Mesothelial cell of epicardium (in vitro differentiated cells): Measurements from ENCODE around the gene RERE. TPM values are rescaled to one million over a fixed set of nuclear protein-coding genes. Genes with fewer than 3 reads are reported as not detected.

Experiments
- DNase-seq, 2 experiments: peaks; one replicate each; pipeline ENCODE4 v3.0.0; 2021; ENCODE audit warnings: low spot score in 2 of 2; ENCODE audit not compliant: unreplicated experiment in 2 of 2
- H3K27ac Mint-ChIP-seq: 2 replicates; pipeline ENCODE4 v1.8.0; 2021; ENCODE audit warnings: mixed read lengths
- H3K27me3 Mint-ChIP-seq: 2 replicates; pipeline ENCODE4 v1.8.0; 2021; ENCODE audit warnings: low read depth, mixed read lengths
- H3K36me3 Mint-ChIP-seq: 2 replicates; pipeline ENCODE4 v1.8.0; 2021; ENCODE audit warnings: mixed read lengths
- H3K4me1 Mint-ChIP-seq: 2 replicates; pipeline ENCODE4 v1.8.0; 2021; ENCODE audit warnings: mixed read lengths
- H3K4me3 Mint-ChIP-seq: 2 replicates; pipeline ENCODE4 v1.8.0; 2021; ENCODE audit warnings: mild to moderate bottlenecking, moderate library complexity, mixed read lengths
- H3K9me3 Mint-ChIP-seq: 2 replicates; pipeline ENCODE4 v1.8.0; 2021; ENCODE audit warnings: mixed read lengths
- CTCF ChIP-seq: fragments of 200-600 bp; sonication (generic); IDR thresholded peaks from one replicate; pipeline ENCODE4 v1.5.0; 2021; ENCODE audit warnings: antibody characterized with exemption; ENCODE audit not compliant: unreplicated experiment
- total RNA-seq: library from RNA; stranded (reverse); gene quantifications from 3 replicates; pipeline ENCODE4 v1.2.1, GENCODE V29; 2021

RERE gene
- total RNA-seq, 1 donor from 2014 or later = 187 TPM

GRCh38 chr1:8545078-8545477 is 272.4 kb downstream of the RERE start:
- peaks cover 15% of the 10 kb centered on the region for H3K9me3 Mint-ChIP-seq
- H3K4me3 Mint-ChIP-seq = no peak overlapping the region
- no peak for DNase-seq
- H3K27me3 Mint-ChIP-seq = no peaks in the 10 kb centered on the region
- H3K36me3 Mint-ChIP-seq = peaks cover 24% of the 10 kb centered on the region
- no peak overlapping the region for H3K27ac Mint-ChIP-seq
- no peak for TF ChIP-seq CTCF
- peaks cover 22% of the 10 kb centered on the region for H3K4me1 Mint-ChIP-seq

GRCh38 chr1:8544644-8545043 is 272.8 kb downstream of the RERE start:
- Mint-ChIP-seq H3K4me1 (peaks cover 21% of the 10 kb centered on the region), H3K36me3 (peaks cover 24% of the 10 kb centered on the region)

GRCh38 chr1:8543965-8544364 is 273.5 kb downstream of the RERE start:
- peaks cover 25% of the 10 kb centered on the region for H3K36me3 Mint-ChIP-seq
- no peaks in the 10 kb centered on the region for H3K27me3 Mint-ChIP-seq
- H3K9me3 Mint-ChIP-seq = peaks cover 15% of the 10 kb centered on the region
- DNase-seq = no peak
- TF ChIP-seq CTCF = no peak
- no peak overlapping the region for H3K27ac Mint-ChIP-seq
- peaks cover 17% of the 10 kb centered on the region for H3K4me1 Mint-ChIP-seq
- H3K4me3 Mint-ChIP-seq = no peak overlapping the region

More at GRCh38 chr1:8544644-8545043, 272.8 kb downstream of the RERE start:
- no peak overlapping the region for H3K4me3 Mint-ChIP-seq
- H3K9me3 Mint-ChIP-seq = peaks cover 15% of the 10 kb centered on the region
- H3K27ac Mint-ChIP-seq = no peak overlapping the region
- TF ChIP-seq CTCF = no peak
- DNase-seq = no peak
- H3K27me3 Mint-ChIP-seq = no peaks in the 10 kb centered on the region

GRCh38 chr1:8541961-8542521 is 275.4 kb downstream of the RERE start:
- Mint-ChIP-seq H3K4me1 (peaks cover 24% of the 10 kb centered on the region), H3K27me3 (no peaks in the 10 kb centered on the region), H3K9me3 (peaks cover 15% of the 10 kb centered on the region), H3K27ac (peak overlapping the region; percentile 59), H3K4me3 (no peak overlapping the region), H3K36me3 (peaks cover 28% of the 10 kb centered on the region)
- no peak for TF ChIP-seq CTCF
- DNase-seq = no peak

GRCh38 chr1:8540971-8541370 is 276.5 kb downstream of the RERE start:
- Mint-ChIP-seq H3K4me3 (no peak overlapping the region), H3K36me3 (peaks cover 26% of the 10 kb centered on the region), H3K9me3 (peaks cover 15% of the 10 kb centered on the region), H3K27ac (peak overlapping the region; percentile 87), H3K4me1 (peaks cover 33% of the 10 kb centered on the region), H3K27me3 (no peaks in the 10 kb centered on the region)
- DNase-seq = no peak
- no peak for TF ChIP-seq CTCF
